Measurements from ENCODE around the gene NLRP11.
"Not testable (repeated sequence)": the region's sequence is repeated elsewhere in the genome, so short reads cannot be mapped to it uniquely, and the experiment has no call there.

NLRP11 gene

GRCh38 chr19:55777528-55777927 lies 54.3 kb downstream of the NLRP11 start:
- DNase-seq, result no peak

DNA sequence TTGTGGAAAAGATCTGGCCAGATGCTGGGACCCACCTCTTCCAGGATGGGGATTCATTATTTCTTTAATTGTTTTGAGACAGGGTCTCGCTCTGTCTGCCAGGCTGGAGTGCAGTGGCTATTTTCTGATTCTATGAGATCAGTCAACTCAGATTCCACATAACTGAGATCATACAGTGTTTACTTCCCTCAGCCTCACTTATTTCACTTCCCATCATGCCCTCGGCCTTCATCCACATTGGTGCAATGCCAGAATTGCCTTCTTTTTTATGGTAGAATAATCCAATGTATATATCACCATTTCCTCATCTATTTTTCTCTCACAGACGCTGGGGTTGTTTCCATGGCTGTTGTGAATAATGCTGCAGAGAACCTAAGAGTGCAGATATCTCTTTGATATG lies 62.2 kb downstream of the NLRP11 start:
- DNase-seq, result not testable (repeated sequence)

- not testable (repeated sequence) for DNase-seq
Measured at GRCh38 chr19:55768818-55769217, 63.0 kb downstream of the NLRP11 start, which contains the start of gene RFPL4AL1. Gene RFPL4AL1 (plus strand): TSS chr19:55769118. CDS start chr19:55771805, 2,687 bp downstream.

- no peak for DNase-seq
Measured at GRCh38 chr19:55766466-55766865, 65.3 kb downstream of the NLRP11 start.

- DNase-seq, result not testable (repeated sequence)
Measured at GRCh38 chr19:55758797-55759196, 73.0 kb downstream of the NLRP11 start, which contains the start of gene RFPL4A. Gene RFPL4A (plus strand): TSS chr19:55759097. CDS start chr19:55761801, 2,704 bp downstream.

GRCh38 chr19:55756808-55757207 lies 75.0 kb downstream of the NLRP11 start:
- not testable (repeated sequence) for DNase-seq

- no peak for DNase-seq
Measured at GRCh38 chr19:55753401-55753800, 78.4 kb downstream of the NLRP11 start.

DNA sequence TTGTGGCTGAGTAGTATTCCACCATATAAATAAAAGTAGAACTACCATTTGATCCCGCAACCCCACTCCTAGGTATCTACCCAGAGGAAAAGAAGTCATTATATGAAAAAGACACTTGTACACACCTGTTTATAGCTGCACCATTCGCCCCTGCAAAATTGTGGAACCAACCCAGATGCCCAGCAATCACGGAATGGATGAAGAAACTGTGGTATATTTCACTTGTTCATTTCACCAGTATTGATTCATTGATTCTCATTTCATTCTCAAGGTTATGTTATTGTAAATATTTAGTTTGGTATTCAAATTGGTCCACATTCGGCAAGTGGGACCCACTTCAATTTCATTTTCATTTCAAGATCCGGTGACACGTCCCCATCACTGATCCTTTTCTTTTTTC lies 81.1 kb downstream of the NLRP11 start:
- no peak for DNase-seq

DNA sequence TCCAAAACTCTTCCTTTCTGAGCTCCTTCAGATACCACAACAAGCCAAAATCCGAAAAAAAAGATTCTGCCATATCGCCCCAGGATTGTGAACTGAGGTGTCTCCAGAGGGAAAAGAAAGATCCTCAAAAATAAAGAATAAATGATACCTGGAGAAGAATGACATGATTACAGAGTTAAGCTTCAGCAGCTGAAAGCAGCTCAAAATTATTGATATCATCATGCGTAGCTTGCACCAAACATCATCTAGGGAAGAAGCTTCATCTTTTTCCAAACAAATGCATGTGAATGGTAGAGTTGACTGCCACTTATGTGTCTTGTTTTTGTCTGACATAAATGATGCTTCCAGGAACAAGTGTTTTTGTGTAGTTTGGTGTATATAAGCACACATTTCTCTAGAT lies 93.5 kb downstream of the NLRP11 start, which contains the start of gene NLRP9:
Gene NLRP9 (minus strand): TSS at position 101 of the 400 bp plus-strand sequence. CDS start 28 bp downstream, at position 73.
- no peak for DNase-seq
